Neural cell (in vitro differentiated cells): ENCODE data around the gene NPEPL1. TPM values are rescaled to one million over a fixed set of nuclear protein-coding genes. Genes with fewer than 3 reads are reported as not detected.

ENCODE experiments used
- H2AFZ ChIP-seq: fragments of 200-600, 300-800 bp; sonication (generic), shearing (Covaris generic); 2 replicates; pipeline ENCODE4 v1.6.0; 2014; ENCODE audit warnings: low read depth, mild to moderate bottlenecking, antibody characterized with exemption, low read length, moderate library complexity
- H3F3A ChIP-seq: fragments of 200-600 bp; shearing (Covaris generic); 2 replicates; pipeline ENCODE4 v1.6.1; 2016; ENCODE audit warnings: mild to moderate bottlenecking, moderate library complexity, mixed read lengths, antibody characterized with exemption, low read length; ENCODE audit not compliant: insufficient read depth, poor library complexity, severe bottlenecking
- H3K27ac ChIP-seq: fragments of 200-600, 300-800 bp; sonication (generic), shearing (Covaris generic); 2 replicates; pipeline ENCODE4 v1.5.1; 2014; ENCODE audit warnings: mild to moderate bottlenecking, low read length, moderate library complexity
- H3K27me3 ChIP-seq: fragments of 300-800, 200-600 bp; sonication (generic), shearing (Covaris generic); 2 replicates; pipeline ENCODE4 v1.6.0; 2014; ENCODE audit warnings: mild to moderate bottlenecking, low read depth, low read length, moderate library complexity; ENCODE audit not compliant: insufficient read depth
- H3K36me3 ChIP-seq: fragments of 300-800, 200-600 bp; sonication (generic), shearing (Covaris generic); 2 replicates; pipeline ENCODE4 v1.5.1; 2014; ENCODE audit warnings: mild to moderate bottlenecking, antibody characterized with exemption, low read length, moderate library complexity; ENCODE audit not compliant: insufficient read depth
- H3K4me2 ChIP-seq: fragments of 300-800, 200-600 bp; sonication (generic), shearing (Covaris generic); 2 replicates; pipeline ENCODE4 v1.6.0; 2014; ENCODE audit warnings: mild to moderate bottlenecking, low read length
- H3K4me3 ChIP-seq: fragments of 300-800, 200-600 bp; sonication (generic), shearing (Covaris generic); 2 replicates; pipeline ENCODE4 v1.5.1; 2014; ENCODE audit warnings: mild to moderate bottlenecking, low read length, moderate library complexity
- H3K79me2 ChIP-seq: fragments of 200-600 bp; shearing (Covaris generic); replicated peaks from 2 replicates; pipeline ENCODE4 v1.6.0; 2014; ENCODE audit warnings: mild to moderate bottlenecking, low read length, moderate library complexity; ENCODE audit not compliant: insufficient read depth
- H3K9ac ChIP-seq: fragments of 300-800, 200-600 bp; sonication (generic), shearing (Covaris generic); 2 replicates; pipeline ENCODE4 v1.6.1; 2016; ENCODE audit warnings: mild to moderate bottlenecking, low read length, mixed read lengths
- H3K9me2 ChIP-seq: fragments of 200-600 bp; shearing (Covaris generic); 2 replicates; pipeline ENCODE4 v1.6.1; 2016; ENCODE audit warnings: mild to moderate bottlenecking, low read length, mixed read lengths; ENCODE audit not compliant: insufficient read depth
- H3K9me3 ChIP-seq: fragments of 200-600, 300-800 bp; sonication (generic), shearing (Covaris generic); 2 replicates; pipeline ENCODE4 v1.6.1; 2016; ENCODE audit warnings: mild to moderate bottlenecking, mixed run types, low read length, moderate library complexity, mixed read lengths
- H4K20me1 ChIP-seq: fragments of 200-600 bp; shearing (Covaris generic); 2 replicates; pipeline ENCODE4 v1.6.1; 2016; ENCODE audit warnings: mild to moderate bottlenecking, mixed run types; ENCODE audit not compliant: insufficient read depth
- EP300 ChIP-seq: fragments of 450-650 bp; conservative IDR thresholded peaks from 2 replicates; pipeline ENCODE4 v1.6.1; 2014; ENCODE audit warnings: antibody characterized with exemption, mild to moderate bottlenecking, moderate library complexity; ENCODE audit not compliant: poor library complexity, severe bottlenecking
- EZH2 ChIP-seq: fragments of 200-600, 300-800 bp; shearing (Covaris generic), sonication (generic); IDR thresholded peaks from 2 replicates; pipeline ENCODE4 v1.6.1; 2014; ENCODE audit warnings: antibody characterized with exemption, low read length, borderline replicate concordance, mild to moderate bottlenecking; ENCODE audit not compliant: insufficient read depth, poor library complexity, severe bottlenecking
- MXI1 ChIP-seq: fragments of 450-650 bp; conservative IDR thresholded peaks from 2 replicates; pipeline ENCODE4 v1.6.1; 2014; ENCODE audit warnings: antibody characterized with exemption, mild to moderate bottlenecking; ENCODE audit not compliant: poor library complexity, severe bottlenecking
- POLR2AphosphoS5 ChIP-seq: IDR thresholded peaks from 2 replicates; pipeline ENCODE4 v1.6.1; 2012
- RAD21 ChIP-seq: fragments of 450-650 bp; conservative IDR thresholded peaks from 2 replicates; pipeline ENCODE4 v1.6.1; 2014; ENCODE audit warnings: antibody characterized with exemption, mild to moderate bottlenecking, moderate library complexity
- SMC3 ChIP-seq: fragments of 450-650 bp; conservative IDR thresholded peaks from 2 replicates; pipeline ENCODE4 v1.6.1; 2014; ENCODE audit warnings: antibody characterized with exemption, mild to moderate bottlenecking, moderate library complexity; ENCODE audit not compliant: poor library complexity
- TAF1 ChIP-seq: IDR thresholded peaks from 2 replicates; pipeline ENCODE4 v1.6.1; 2012; ENCODE audit warnings: low read depth
- polyA plus RNA-seq: library from polyadenylated mRNA; depleted of rRNA; stranded (reverse); fragments of >200 nt; gene quantifications from 2 replicates; pipeline ENCODE4 v1.2.3, GENCODE V29; 2014
- TF ChIP-seq, protein P1 (sequence below): IDR thresholded peaks from 2 replicates; pipeline ENCODE4 v1.6.1; 2012; ENCODE audit warnings: borderline replicate concordance
- TF ChIP-seq, protein P2 (sequence below): fragments of 450-650 bp; IDR thresholded peaks from 2 replicates; pipeline ENCODE4 v1.5.1; 2014; ENCODE audit warnings: antibody characterized with exemption, mild to moderate bottlenecking, moderate library complexity; ENCODE audit not compliant: poor library complexity, severe bottlenecking

Gene NPEPL1
- polyA plus RNA-seq, 1 donor from 2014 or later: 63.4 TPM

DNA sequence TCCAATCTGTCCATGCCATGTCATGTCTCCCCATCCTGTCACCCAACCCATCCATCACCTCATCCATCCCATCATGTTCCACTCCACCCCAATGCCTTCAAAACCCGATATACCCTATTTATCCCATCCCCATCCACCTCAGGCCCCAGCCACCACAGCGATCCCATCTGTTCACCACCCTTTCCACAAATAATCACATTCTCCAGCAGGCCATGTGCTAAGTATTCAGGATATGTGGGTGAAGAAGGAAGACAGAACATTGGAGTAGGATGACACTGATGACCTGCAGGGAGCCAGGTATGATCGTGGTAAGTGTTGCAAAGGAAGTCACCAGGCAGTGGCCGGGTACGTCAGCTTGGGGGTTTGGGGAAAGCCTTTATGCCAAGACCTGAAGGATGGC, 48.8 kb downstream of the NPEPL1 start:
- Histone ChIP-seq H3K9me2 (no peaks in the 10 kb centered on the region), H3K27me3 (no peaks in the 10 kb centered on the region), H3K36me3 (no peaks in the 10 kb centered on the region), H3K4me2 (no peak overlapping the region), H4K20me1 (no peaks in the 10 kb centered on the region), H3K79me2 (no peaks in the 10 kb centered on the region), H3K27ac (no peak overlapping the region), H3F3A (no peaks in the 10 kb centered on the region), H2AFZ (no peak overlapping the region), H3K9me3 (no peaks in the 10 kb centered on the region), H3K4me3 (no peak overlapping the region), H3K9ac (no peak overlapping the region)
- TF ChIP-seq MXI1: no peak
- no peak for TF ChIP-seq EP300
- TF ChIP-seq POLR2AphosphoS5: no peak
- no peak for TF ChIP-seq TAF1
- TF ChIP-seq RAD21: no peak
- TF ChIP-seq, protein P1, sequence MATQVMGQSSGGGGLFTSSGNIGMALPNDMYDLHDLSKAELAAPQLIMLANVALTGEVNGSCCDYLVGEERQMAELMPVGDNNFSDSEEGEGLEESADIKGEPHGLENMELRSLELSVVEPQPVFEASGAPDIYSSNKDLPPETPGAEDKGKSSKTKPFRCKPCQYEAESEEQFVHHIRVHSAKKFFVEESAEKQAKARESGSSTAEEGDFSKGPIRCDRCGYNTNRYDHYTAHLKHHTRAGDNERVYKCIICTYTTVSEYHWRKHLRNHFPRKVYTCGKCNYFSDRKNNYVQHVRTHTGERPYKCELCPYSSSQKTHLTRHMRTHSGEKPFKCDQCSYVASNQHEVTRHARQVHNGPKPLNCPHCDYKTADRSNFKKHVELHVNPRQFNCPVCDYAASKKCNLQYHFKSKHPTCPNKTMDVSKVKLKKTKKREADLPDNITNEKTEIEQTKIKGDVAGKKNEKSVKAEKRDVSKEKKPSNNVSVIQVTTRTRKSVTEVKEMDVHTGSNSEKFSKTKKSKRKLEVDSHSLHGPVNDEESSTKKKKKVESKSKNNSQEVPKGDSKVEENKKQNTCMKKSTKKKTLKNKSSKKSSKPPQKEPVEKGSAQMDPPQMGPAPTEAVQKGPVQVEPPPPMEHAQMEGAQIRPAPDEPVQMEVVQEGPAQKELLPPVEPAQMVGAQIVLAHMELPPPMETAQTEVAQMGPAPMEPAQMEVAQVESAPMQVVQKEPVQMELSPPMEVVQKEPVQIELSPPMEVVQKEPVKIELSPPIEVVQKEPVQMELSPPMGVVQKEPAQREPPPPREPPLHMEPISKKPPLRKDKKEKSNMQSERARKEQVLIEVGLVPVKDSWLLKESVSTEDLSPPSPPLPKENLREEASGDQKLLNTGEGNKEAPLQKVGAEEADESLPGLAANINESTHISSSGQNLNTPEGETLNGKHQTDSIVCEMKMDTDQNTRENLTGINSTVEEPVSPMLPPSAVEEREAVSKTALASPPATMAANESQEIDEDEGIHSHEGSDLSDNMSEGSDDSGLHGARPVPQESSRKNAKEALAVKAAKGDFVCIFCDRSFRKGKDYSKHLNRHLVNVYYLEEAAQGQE: no peak
- no peak for TF ChIP-seq SMC3
- TF ChIP-seq EZH2: no peak
- TF ChIP-seq, protein P2, sequence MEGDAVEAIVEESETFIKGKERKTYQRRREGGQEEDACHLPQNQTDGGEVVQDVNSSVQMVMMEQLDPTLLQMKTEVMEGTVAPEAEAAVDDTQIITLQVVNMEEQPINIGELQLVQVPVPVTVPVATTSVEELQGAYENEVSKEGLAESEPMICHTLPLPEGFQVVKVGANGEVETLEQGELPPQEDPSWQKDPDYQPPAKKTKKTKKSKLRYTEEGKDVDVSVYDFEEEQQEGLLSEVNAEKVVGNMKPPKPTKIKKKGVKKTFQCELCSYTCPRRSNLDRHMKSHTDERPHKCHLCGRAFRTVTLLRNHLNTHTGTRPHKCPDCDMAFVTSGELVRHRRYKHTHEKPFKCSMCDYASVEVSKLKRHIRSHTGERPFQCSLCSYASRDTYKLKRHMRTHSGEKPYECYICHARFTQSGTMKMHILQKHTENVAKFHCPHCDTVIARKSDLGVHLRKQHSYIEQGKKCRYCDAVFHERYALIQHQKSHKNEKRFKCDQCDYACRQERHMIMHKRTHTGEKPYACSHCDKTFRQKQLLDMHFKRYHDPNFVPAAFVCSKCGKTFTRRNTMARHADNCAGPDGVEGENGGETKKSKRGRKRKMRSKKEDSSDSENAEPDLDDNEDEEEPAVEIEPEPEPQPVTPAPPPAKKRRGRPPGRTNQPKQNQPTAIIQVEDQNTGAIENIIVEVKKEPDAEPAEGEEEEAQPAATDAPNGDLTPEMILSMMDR: no peak

DNA sequence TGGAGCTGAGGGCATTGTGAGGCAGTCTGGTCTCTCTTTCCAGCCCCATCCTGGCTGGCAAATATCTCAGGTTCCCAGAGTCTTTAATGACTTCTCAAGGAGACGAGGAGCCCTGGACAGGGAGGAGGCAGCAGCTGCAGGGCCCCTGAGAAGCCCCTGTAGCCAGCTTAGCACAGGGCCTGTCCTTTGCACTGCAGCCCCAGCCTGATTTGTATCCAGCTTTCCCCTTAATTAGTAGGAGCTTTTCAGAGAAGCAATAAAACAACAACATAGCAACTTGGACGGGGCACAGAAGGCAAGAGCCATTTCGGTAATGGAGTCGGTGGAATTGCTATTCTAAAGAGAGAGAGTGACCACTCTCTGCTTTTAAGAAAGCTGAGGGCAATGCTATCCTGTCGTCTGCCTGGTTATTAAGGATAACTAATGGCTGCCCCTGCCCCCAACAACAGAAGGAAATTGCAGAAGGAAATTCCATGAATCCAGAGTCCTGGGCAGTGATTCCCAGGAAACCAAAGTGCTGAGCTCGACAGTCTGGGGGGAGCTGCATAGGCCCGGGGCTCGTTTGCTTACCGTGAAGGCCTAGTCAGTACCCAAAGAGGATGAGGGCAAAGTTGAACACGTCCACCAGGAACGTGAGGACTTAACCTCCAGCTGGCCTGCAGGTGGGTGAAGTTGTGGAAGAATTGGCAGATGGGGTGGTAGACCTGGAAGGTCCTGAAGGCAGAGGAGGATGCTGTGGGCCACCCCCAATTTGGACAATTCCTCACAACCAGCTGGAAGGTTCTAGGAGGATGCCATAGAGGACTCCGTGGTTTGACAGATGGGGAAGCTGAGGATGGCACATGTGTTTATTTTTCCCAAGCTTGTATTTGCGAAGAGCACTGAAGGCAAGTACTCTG, 50.3 kb downstream of the NPEPL1 start:
- H4K20me1 ChIP-seq: no peaks in the 10 kb centered on the region
- H3K9me3 ChIP-seq: no peaks in the 10 kb centered on the region
- H3K79me2 ChIP-seq: no peaks in the 10 kb centered on the region
- no peak overlapping the region for H3K4me3 ChIP-seq
- H3F3A ChIP-seq: no peaks in the 10 kb centered on the region
- H3K27ac ChIP-seq: no peak overlapping the region
- no peak overlapping the region for H3K4me2 ChIP-seq
- no peaks in the 10 kb centered on the region for H3K9me2 ChIP-seq
- no peak for TF ChIP-seq MXI1
- no peak for TF ChIP-seq EP300
- no peak for TF ChIP-seq EZH2
- no peak for TF ChIP-seq TAF1
- TF ChIP-seq, protein P2: no peak
- TF ChIP-seq POLR2AphosphoS5: no peak
- TF ChIP-seq, protein P1: no peak
- no peak overlapping the region for H3K9ac ChIP-seq
- no peaks in the 10 kb centered on the region for H3K27me3 ChIP-seq
- H3K36me3 ChIP-seq: no peaks in the 10 kb centered on the region
- H2AFZ ChIP-seq: no peak overlapping the region
